ENCODE results near the gene HDAC4.
"Not testable (repeated sequence)": the region's sequence is repeated elsewhere in the genome, so short reads cannot be mapped to it uniquely, and the experiment has no call there.

The HDAC4 gene

GRCh38 chr2:239291475-239292350 lies 109.1 kb downstream of the HDAC4 start:
- DNase-seq: no peak

GRCh38 chr2:239290618-239291474 lies 110.0 kb downstream of the HDAC4 start:
- no peak for DNase-seq

GRCh38 chr2:239289545-239289944 lies 111.3 kb downstream of the HDAC4 start:
- DNase-seq: no peak

- no peak for DNase-seq
These were observed 111.8 kb downstream of the HDAC4 start for GRCh38 chr2:239288951-239289511.

- DNase-seq: no peak
These were observed 112.6 kb downstream of the HDAC4 start for GRCh38 chr2:239288237-239288636.

- DNase-seq: no peak
These were observed 113.4 kb downstream of the HDAC4 start for GRCh38 chr2:239287461-239287860.

GRCh38 chr2:239286901-239287300 lies 113.9 kb downstream of the HDAC4 start:
- no peak for DNase-seq

GRCh38 chr2:239285932-239286230 lies 114.9 kb downstream of the HDAC4 start:
- no peak for DNase-seq

GRCh38 chr2:239285071-239285931 lies 115.5 kb downstream of the HDAC4 start:
- DNase-seq: peak; percentile 40 to 74

GRCh38 chr2:239283961-239284795 lies 116.6 kb downstream of the HDAC4 start:
- no peak for DNase-seq

GRCh38 chr2:239283288-239283945 lies 117.4 kb downstream of the HDAC4 start:
- DNase-seq: no peak

GRCh38 chr2:239282448-239283287 lies 118.2 kb downstream of the HDAC4 start:
- no peak for DNase-seq

GRCh38 chr2:239280296-239281017 lies 120.4 kb downstream of the HDAC4 start:
- not testable (repeated sequence) for DNase-seq

- DNase-seq: no peak
These were observed 121.1 kb downstream of the HDAC4 start for GRCh38 chr2:239279508-239280295.

GRCh38 chr2:239278941-239279365 lies 121.9 kb downstream of the HDAC4 start:
- no peak for DNase-seq

GRCh38 chr2:239278361-239278760 lies 122.5 kb downstream of the HDAC4 start:
- DNase-seq: no peak

GRCh38 chr2:239277401-239278085 lies 123.3 kb downstream of the HDAC4 start:
- no peak for DNase-seq

GRCh38 chr2:239276851-239277250 lies 124.0 kb downstream of the HDAC4 start:
- no peak for DNase-seq

All from Kasumi-1 (cell line).